CD4-positive, alpha-beta T cell (primary cell): ENCODE data around the gene CCNG2. TPM values are rescaled to one million over a fixed set of nuclear protein-coding genes. Genes with fewer than 3 reads are reported as not detected.

Source experiments
- ATAC-seq: fragments of 200-7000 bp; cut with Tn5 transposase; one replicate; pipeline ENCODE4 v1.10.0; 2022; ENCODE audit warnings: mild to moderate bottlenecking; ENCODE audit not compliant: poor library complexity
- CTCF ChIA-PET: fragments of 350-600 bp; sonication (Branson Sonifier 250); formaldehyde crosslinking; loops from one replicate; lab custom pipeline; 2021; ENCODE audit warnings: antibody characterized with exemption, inconsistent platforms; lab: Charles Lee
- POLR2A ChIA-PET: fragments of 350-600 bp; sonication (Branson Sonifier 250); formaldehyde crosslinking; loops from one replicate; lab custom pipeline; 2021; ENCODE audit warnings: antibody characterized with exemption, inconsistent platforms; lab: Charles Lee
- DNase-seq, 14 experiments: peaks; one replicate each; pipeline ENCODE4 v3.0.0-alpha.2; 2013 to 2020; ENCODE audit warnings: mixed read lengths in 2 of 14
- H3K27ac ChIP-seq, 2 donors: one replicate each; pipeline versions ENCODE4 v1.5.1 to v1.7.0; 2013; ENCODE audit warnings: low read length in 2 of 2, low read depth in 1 of 2, mild to moderate bottlenecking in 1 of 2
- H3K27me3 ChIP-seq, 2 experiments: 1 replicate in 1 of 2; 2 replicates in 1 of 2; pipeline versions ENCODE4 v1.6.1 to v1.7.0; 2013; ENCODE audit warnings: low read length in 2 of 2, control low read depth in 1 of 2, mild to moderate bottlenecking in 1 of 2, moderate library complexity in 1 of 2; ENCODE audit not compliant: insufficient read depth in 2 of 2, control insufficient read depth in 1 of 2
- H3K36me3 ChIP-seq: one replicate; pipeline ENCODE4 v1.6.1; 2013; ENCODE audit warnings: low read length, control low read depth; ENCODE audit not compliant: insufficient read depth
- H3K4me1 ChIP-seq: one replicate; pipeline ENCODE4 v1.6.1; 2013; ENCODE audit warnings: low read length, control low read depth; ENCODE audit not compliant: insufficient read depth
- H3K4me3 ChIP-seq: one replicate; pipeline ENCODE4 v1.5.1; 2013; ENCODE audit warnings: mild to moderate bottlenecking, low read length, moderate library complexity
- H3K9me3 ChIP-seq, 2 experiments: 1 replicate in 1 of 2; 2 replicates in 1 of 2; pipeline versions ENCODE4 v1.6.1 to v1.7.0; 2013; ENCODE audit warnings: low read length in 2 of 2, mild to moderate bottlenecking in 2 of 2, control low read depth in 1 of 2, moderate library complexity in 1 of 2; ENCODE audit not compliant: control insufficient read depth in 1 of 2, insufficient read depth in 1 of 2
- H3K27ac Mint-ChIP-seq: one replicate; pipeline ENCODE4 v1.8.0; 2020; ENCODE audit warnings: mixed read lengths
- H3K27me3 Mint-ChIP-seq: one replicate; pipeline ENCODE4 v1.8.0; 2021; ENCODE audit warnings: mixed read lengths
- H3K36me3 Mint-ChIP-seq: one replicate; pipeline ENCODE4 v1.8.0; 2021; ENCODE audit warnings: low read depth, mixed read lengths
- H3K4me1 Mint-ChIP-seq: one replicate; pipeline ENCODE4 v1.8.0; 2021; ENCODE audit warnings: low read depth, mixed read lengths
- H3K4me3 Mint-ChIP-seq: one replicate; pipeline ENCODE4 v1.8.0; 2020; ENCODE audit warnings: mild to moderate bottlenecking, mixed read lengths
- H3K9me3 Mint-ChIP-seq: one replicate; pipeline ENCODE4 v1.8.0; 2020; ENCODE audit warnings: mixed read lengths
- CTCF ChIP-seq: fragments of 200-600 bp; IDR thresholded peaks from one replicate; pipeline ENCODE4 v1.8.0; 2022; ENCODE audit warnings: antibody characterized with exemption, mild to moderate bottlenecking
- intact Hi-C, 2 experiments: fragments of 100-400 bp; cut with DNase I in 1 of 2; cut with micrococcal nuclease in 1 of 2; formaldehyde crosslinking; loops; one replicate each; pipeline versions ENCODE4 v1.15.1 to v1.9.0; 2023 to 2025; cut with DNase I, micrococcal nuclease
- total RNA-seq, 174 experiments: library from RNA in 2 of 174; stranded (reverse) in 2 of 174; gene quantifications; one replicate each; pipeline ENCODE4 v1.2.3 and lab custom pipeline; 2021 to 2026

CCNG2 gene
- total RNA-seq, 2 experiments from 2014 or later = 20.6 to 21.3 TPM

GRCh38 chr4:77181720-77182119, 24.7 kb downstream of the CCNG2 start:
- Histone ChIP-seq H3K27ac (no peak overlapping the region), H3K27me3 (no peaks in the 10 kb centered on the region), H3K4me3 (no peak overlapping the region), H3K4me1 (no peaks in the 10 kb centered on the region), H3K9me3 (no peaks in the 10 kb centered on the region), H3K36me3 (no peaks in the 10 kb centered on the region)
- H3K4me3 Mint-ChIP-seq = no peak overlapping the region
- POLR2A ChIA-PET = no interaction called here
- H3K4me1 Mint-ChIP-seq = no peaks in the 10 kb centered on the region
- ATAC-seq (no peak), DNase-seq (no peak)
- no peak for TF ChIP-seq CTCF
- CTCF ChIA-PET = interaction anchor here (0.7 kb wide), 1 partner anchor 86 kb away, joined by 3 read pairs; no protein-coding TSS in a partner anchor
- intact Hi-C loops = no loop called here
- H3K36me3 Mint-ChIP-seq = no peaks in the 10 kb centered on the region
- H3K27me3 Mint-ChIP-seq = no peaks in the 10 kb centered on the region
- no peak overlapping the region for H3K27ac Mint-ChIP-seq
- H3K9me3 Mint-ChIP-seq = no peaks in the 10 kb centered on the region

- H3K4me1 Mint-ChIP-seq = no peaks in the 10 kb centered on the region
- no peak for TF ChIP-seq CTCF
- DNase-seq (no peak), ATAC-seq (no peak)
- H3K36me3 Mint-ChIP-seq = no peaks in the 10 kb centered on the region
- no peaks in the 10 kb centered on the region for H3K9me3 Mint-ChIP-seq
- Histone ChIP-seq H3K36me3 (no peaks in the 10 kb centered on the region), H3K27ac (no peak overlapping the region), H3K4me3 (no peak overlapping the region), H3K4me1 (no peaks in the 10 kb centered on the region), H3K27me3 (no peaks in the 10 kb centered on the region), H3K9me3 (no peaks in the 10 kb centered on the region)
- ChIA-PET CTCF (no interaction called here), POLR2A (no interaction called here)
- H3K27me3 Mint-ChIP-seq = no peaks in the 10 kb centered on the region
- H3K27ac Mint-ChIP-seq = no peak overlapping the region
- no peak overlapping the region for H3K4me3 Mint-ChIP-seq
- intact Hi-C loops = no loop called here
Observed at GRCh38 chr4:77183777-77184420, 26.9 kb downstream of the CCNG2 start.

- DNase-seq (no peak), ATAC-seq (no peak)
- no peak for TF ChIP-seq CTCF
- Histone ChIP-seq H3K27ac (no peak overlapping the region), H3K36me3 (no peaks in the 10 kb centered on the region), H3K9me3 (no peaks in the 10 kb centered on the region), H3K4me3 (no peak overlapping the region), H3K27me3 (no peaks in the 10 kb centered on the region), H3K4me1 (no peaks in the 10 kb centered on the region)
- ChIA-PET POLR2A (interaction anchor here (0.7 kb wide), 1 partner anchor 8 kb away, joined by 3 read pairs; no protein-coding TSS in a partner anchor), CTCF (no interaction called here)
- no peaks in the 10 kb centered on the region for H3K36me3 Mint-ChIP-seq
- intact Hi-C loops = no loop called here
- no peaks in the 10 kb centered on the region for H3K4me1 Mint-ChIP-seq
- H3K27ac Mint-ChIP-seq = no peak overlapping the region
- H3K9me3 Mint-ChIP-seq = no peaks in the 10 kb centered on the region
- H3K4me3 Mint-ChIP-seq = no peak overlapping the region
- no peaks in the 10 kb centered on the region for H3K27me3 Mint-ChIP-seq
Observed at GRCh38 chr4:77184974-77185373, 28.0 kb downstream of the CCNG2 start.
